Panc1 (cell line): ENCODE data around the gene PPFIA1. TPM values are rescaled to one million over a fixed set of nuclear protein-coding genes. Genes with fewer than 3 reads are reported as not detected.

Experiments
- ATAC-seq: fragments of 200-7000 bp; cut with Tn5 transposase; 2 replicates; pipeline ENCODE4 v1.9.1; 2020; ENCODE audit warnings: mild to moderate bottlenecking, moderate library complexity
- BruUV-seq: library from RNA; stranded (reverse); fragments of 400-500 nt; replicated peaks from 2 replicates; lab custom pipeline; 2021; lab: Mats Ljungman, UMichigan
- CTCF ChIA-PET: fragments of 300-600 bp; sonication (Branson Sonifier 250); formaldehyde crosslinking; loops from one replicate; lab custom pipeline; 2022; ENCODE audit warnings: antibody characterized with exemption; lab: Charles Lee
- POLR2A ChIA-PET: fragments of 300-600 bp; sonication (Branson Sonifier 250); formaldehyde crosslinking; loops from one replicate; lab custom pipeline; 2022; ENCODE audit warnings: antibody characterized with exemption; lab: Charles Lee
- DNase-seq: peaks from one replicate; pipeline ENCODE4 v3.0.0-alpha.2; 2010; ENCODE audit warnings: low read depth, low spot score
- H3K27ac ChIP-seq: 2 replicates; pipeline ENCODE4 v1.5.1; 2011; ENCODE audit warnings: mild to moderate bottlenecking, low read length, inconsistent platforms
- H3K27me3 ChIP-seq: fragments of 200-500 bp; sonication (Bioruptor generic); 2 replicates; pipeline ENCODE4 v1.6.0; 2014; ENCODE audit warnings: low read length, inconsistent platforms; ENCODE audit not compliant: control insufficient read depth, insufficient read depth
- H3K36me3 ChIP-seq: fragments of 200-500 bp; sonication (Bioruptor generic); 2 replicates; pipeline ENCODE4 v1.5.1; 2014; ENCODE audit warnings: inconsistent platforms, mild to moderate bottlenecking, low read length, moderate library complexity; ENCODE audit not compliant: control insufficient read depth, insufficient read depth
- H3K4me1 ChIP-seq: 2 replicates; pipeline ENCODE4 v1.5.1; 2011; ENCODE audit warnings: inconsistent platforms, mild to moderate bottlenecking, low read length, moderate library complexity; ENCODE audit not compliant: control insufficient read depth, insufficient read depth
- H3K4me3 ChIP-seq, 2 experiments: 2 replicates each; pipeline ENCODE4 v1.5.1; 2011 to 2012; ENCODE audit warnings: low read depth in 2 of 2, low read length in 2 of 2, mild to moderate bottlenecking in 2 of 2, inconsistent platforms in 1 of 2, moderate library complexity in 1 of 2
- H3K9me3 ChIP-seq: fragments of 200-500 bp; sonication (Bioruptor generic); 2 replicates; pipeline ENCODE4 v1.5.1; 2014; ENCODE audit warnings: low read depth, mild to moderate bottlenecking, inconsistent platforms, low read length, moderate library complexity; ENCODE audit not compliant: control insufficient read depth, insufficient read depth
- CTCF ChIP-seq: fragments of 450-650 bp; IDR thresholded peaks from 2 replicates; pipeline ENCODE4 v1.5.1; 2017; ENCODE audit warnings: mild to moderate bottlenecking
- POLR2AphosphoS5 ChIP-seq: IDR thresholded peaks from 2 replicates; pipeline ENCODE4 v1.6.1; 2012; ENCODE audit warnings: mild to moderate bottlenecking, low read depth, low read length, moderate library complexity
- REST ChIP-seq, 2 experiments: IDR thresholded peaks; 2 replicates each; pipeline ENCODE4 v1.6.1; 2011 to 2012; ENCODE audit warnings: low read depth in 2 of 2, control low read depth in 1 of 2, low read length in 1 of 2, mild to moderate bottlenecking in 1 of 2, moderate library complexity in 1 of 2; ENCODE audit not compliant: insufficient read depth in 1 of 2
- SIN3A ChIP-seq: IDR thresholded peaks from 2 replicates; pipeline ENCODE4 v1.6.1; 2012; ENCODE audit warnings: low read depth, mild to moderate bottlenecking, low read length, moderate library complexity, borderline replicate concordance; ENCODE audit not compliant: insufficient read depth
- TCF7L2 ChIP-seq: IDR thresholded peaks from 2 replicates; pipeline ENCODE4 v1.6.1; 2011; ENCODE audit warnings: mild to moderate bottlenecking, low read depth, low read length, inconsistent platforms
- in situ Hi-C: cut with HindIII; loops from 2 replicates; pipeline ENCODE4 v1.10.0; 2016; ENCODE audit warnings: low sequenced_read_pairs, low pct_unique_long_range_greater_than_20kb
- intact Hi-C: fragments of 100-400 bp; cut with micrococcal nuclease; formaldehyde crosslinking; loops from one replicate; pipeline ENCODE4 v1.10.0; 2022; ENCODE audit not compliant: unreplicated experiment
- total RNA-seq: library from RNA; stranded (reverse); gene quantifications from one replicate; pipeline ENCODE4 v1.2.1, GENCODE V29; 2021; ENCODE audit not compliant: unreplicated experiment

The PPFIA1 gene
- total RNA-seq, 1 experiment from 2014 or later = 101 TPM

- no peaks in the 10 kb centered on the region for H3K9me3 ChIP-seq
- ATAC-seq (no peak; the same call in 1 of the 2 replicates), DNase-seq (no peak)
- no peaks in the 10 kb centered on the region for H3K36me3 ChIP-seq
- no peak for TF ChIP-seq POLR2AphosphoS5
- no peak for TF ChIP-seq SIN3A
- no peak for TF ChIP-seq TCF7L2
- TF ChIP-seq REST (IDR thresholded peaks at IDR 0.05; ENCODE audit: insufficient read depth in 1 of 2, low read depth in 2 of 2, low read length in 1 of 2) = no peak
- no peak for TF ChIP-seq CTCF
- H3K27me3 ChIP-seq = no peaks in the 10 kb centered on the region
- H3K4me1 ChIP-seq = peaks cover 11% of the 10 kb centered on the region; the same call in 1 of the 2 replicates
- no peak overlapping the region for H3K4me3 ChIP-seq
- intact Hi-C loops (no loop called here), in situ Hi-C loops (no loop called here)
- no TSS peak for BruUV-seq
- CTCF ChIA-PET = no interaction called here
- POLR2A ChIA-PET = no interaction called here
- no peak overlapping the region for H3K27ac ChIP-seq
Observed at GRCh38 chr11:70250876-70251658, 19.4 kb upstream of the PPFIA1 start.

GRCh38 chr11:70251659-70252321 is 18.7 kb upstream of the PPFIA1 start:
- POLR2A ChIA-PET = no interaction called here
- DNase-seq (no peak), ATAC-seq (no peak)
- H3K9me3 ChIP-seq = no peaks in the 10 kb centered on the region
- H3K27ac ChIP-seq = no peak overlapping the region
- no peak for TF ChIP-seq SIN3A
- TF ChIP-seq POLR2AphosphoS5 = no peak
- TF ChIP-seq TCF7L2 = no peak
- TF ChIP-seq CTCF = no peak
- no peak for TF ChIP-seq REST (IDR thresholded peaks at IDR 0.05; ENCODE audit: insufficient read depth in 1 of 2, low read depth in 2 of 2, low read length in 1 of 2)
- H3K4me3 ChIP-seq = no peak overlapping the region
- BruUV-seq = no TSS peak
- in situ Hi-C loops (no loop called here), intact Hi-C loops (no loop called here)
- H3K27me3 ChIP-seq = no peaks in the 10 kb centered on the region
- no peaks in the 10 kb centered on the region for H3K36me3 ChIP-seq
- peaks cover 10% of the 10 kb centered on the region; the same call in 1 of the 2 replicates for H3K4me1 ChIP-seq
- CTCF ChIA-PET = no interaction called here
